Measurements from ENCODE around the gene BLTP2. TPM values are rescaled to one million over a fixed set of nuclear protein-coding genes. Genes with fewer than 3 reads are reported as not detected.
"Not testable (repeated sequence)": the region's sequence is repeated elsewhere in the genome, so short reads cannot be mapped to it uniquely, and the experiment has no call there.

The BLTP2 gene
- total RNA-seq, 3 donors from 2014 or later: 131 to 159 (median 134) TPM

- Histone ChIP-seq H3K9me3 (no peaks in the 10 kb centered on the region), H3K4me1 (ENCODE audit: low read depth) (peaks cover 15% of the 10 kb centered on the region), H3K4me3 (no peak overlapping the region), H3K36me3 (ENCODE audit: low read depth) (peaks cover 5% of the 10 kb centered on the region)
- intact Hi-C loops (cut with DNase I, micrococcal nuclease): no loop called here
- TF ChIP-seq, protein P1, sequence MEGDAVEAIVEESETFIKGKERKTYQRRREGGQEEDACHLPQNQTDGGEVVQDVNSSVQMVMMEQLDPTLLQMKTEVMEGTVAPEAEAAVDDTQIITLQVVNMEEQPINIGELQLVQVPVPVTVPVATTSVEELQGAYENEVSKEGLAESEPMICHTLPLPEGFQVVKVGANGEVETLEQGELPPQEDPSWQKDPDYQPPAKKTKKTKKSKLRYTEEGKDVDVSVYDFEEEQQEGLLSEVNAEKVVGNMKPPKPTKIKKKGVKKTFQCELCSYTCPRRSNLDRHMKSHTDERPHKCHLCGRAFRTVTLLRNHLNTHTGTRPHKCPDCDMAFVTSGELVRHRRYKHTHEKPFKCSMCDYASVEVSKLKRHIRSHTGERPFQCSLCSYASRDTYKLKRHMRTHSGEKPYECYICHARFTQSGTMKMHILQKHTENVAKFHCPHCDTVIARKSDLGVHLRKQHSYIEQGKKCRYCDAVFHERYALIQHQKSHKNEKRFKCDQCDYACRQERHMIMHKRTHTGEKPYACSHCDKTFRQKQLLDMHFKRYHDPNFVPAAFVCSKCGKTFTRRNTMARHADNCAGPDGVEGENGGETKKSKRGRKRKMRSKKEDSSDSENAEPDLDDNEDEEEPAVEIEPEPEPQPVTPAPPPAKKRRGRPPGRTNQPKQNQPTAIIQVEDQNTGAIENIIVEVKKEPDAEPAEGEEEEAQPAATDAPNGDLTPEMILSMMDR (IDR thresholded peaks at IDR 0.05): no peak
- no peak for DNase-seq
- ATAC-seq: no peak
Observed at GRCh38 chr17:28667870-28668269, 22.9 kb upstream of the BLTP2 start.

GRCh38 chr17:28665994-28666393 lies 21.0 kb upstream of the BLTP2 start:
- ATAC-seq (no peak), DNase-seq (no peak)
- TF ChIP-seq, protein P1 (IDR thresholded peaks at IDR 0.05): no peak
- intact Hi-C loops (cut with DNase I, micrococcal nuclease): no loop called here
- no peaks in the 10 kb centered on the region for H3K9me3 ChIP-seq
- no peaks in the 10 kb centered on the region for H3K36me3 ChIP-seq (ENCODE audit: low read depth)
- H3K4me3 ChIP-seq: no peak overlapping the region
- peaks cover 23% of the 10 kb centered on the region for H3K4me1 ChIP-seq (ENCODE audit: low read depth)

GRCh38 chr17:28663723-28664122 lies 18.8 kb upstream of the BLTP2 start:
- intact Hi-C loops (cut with DNase I, micrococcal nuclease): no loop called here
- H3K4me3 ChIP-seq: no peak overlapping the region

DNA sequence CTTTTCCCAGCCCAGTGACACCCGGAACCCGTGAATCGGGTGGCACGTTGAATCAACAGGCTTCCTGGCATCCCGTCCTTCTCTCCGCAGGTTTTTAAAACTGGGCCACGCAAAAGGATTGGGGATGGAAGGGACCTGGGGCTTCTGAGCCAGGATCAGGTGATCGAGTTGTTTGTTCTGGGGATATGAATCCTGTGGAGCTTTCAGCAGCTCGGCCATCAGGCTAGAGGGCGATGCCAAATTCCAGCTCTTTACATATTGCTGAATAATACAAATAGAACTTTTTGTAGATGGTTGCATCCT lies 17.5 kb upstream of the BLTP2 start:
- ATAC-seq: no peak
- Histone ChIP-seq H3K4me3 (peak overlapping the region; percentile 85), H3K4me1 (ENCODE audit: low read depth) (peaks cover 32% of the 10 kb centered on the region), H3K9me3 (no peaks in the 10 kb centered on the region), H3K36me3 (ENCODE audit: low read depth) (peaks cover 4% of the 10 kb centered on the region)
- TF ChIP-seq, protein P1 (IDR thresholded peaks at IDR 0.05): no peak
- DNase-seq: no peak
- intact Hi-C loops (cut with DNase I, micrococcal nuclease): no loop called here

More at GRCh38 chr17:28663723-28664122, 18.8 kb upstream of the BLTP2 start:
- DNase-seq (no peak), ATAC-seq (no peak)
- H3K9me3 ChIP-seq: no peaks in the 10 kb centered on the region
- H3K36me3 ChIP-seq (ENCODE audit: low read depth): peaks cover 2% of the 10 kb centered on the region
- TF ChIP-seq, protein P1 (IDR thresholded peaks at IDR 0.05): no peak
- H3K4me1 ChIP-seq (ENCODE audit: low read depth): peaks cover 32% of the 10 kb centered on the region

GRCh38 chr17:28661635-28662526 lies 16.9 kb upstream of the BLTP2 start, which contains the start of the genes SDF2 and SUPT6H:
Gene SDF2, minus strand, starts transcription at chr17:28661906. Its CDS starts 30 bp downstream, at chr17:28661876.
Gene SUPT6H, plus strand, starts transcription at chr17:28662205. Its CDS starts 11,197 bp downstream, at chr17:28673402.
- no peaks in the 10 kb centered on the region for H3K9me3 ChIP-seq
- peak; percentile 97 for ATAC-seq
- H3K4me1 ChIP-seq (ENCODE audit: low read depth): peaks cover 32% of the 10 kb centered on the region

GRCh38 chr17:28659497-28659881 lies 14.5 kb upstream of the BLTP2 start:
- H3K9me3 ChIP-seq, ATAC-seq: not testable (repeated sequence)
- H3K4me1 ChIP-seq (ENCODE audit: low read depth): peaks cover 31% of the 10 kb centered on the region

More at GRCh38 chr17:28661635-28662526, 16.9 kb upstream of the BLTP2 start, which contains the start of the genes SDF2 and SUPT6H:
- peak within 1 kb of the TSS; percentile 85 for H3K4me3 ChIP-seq
- intact Hi-C loops (cut with DNase I, micrococcal nuclease): no loop called here
- TF ChIP-seq, protein P1 (IDR thresholded peaks at IDR 0.05): no peak
- DNase-seq: peak; percentile 90 to 94 (median 91)
- H3K36me3 ChIP-seq (ENCODE audit: low read depth): peaks cover 4% of the 10 kb centered on the region

GRCh38 chr17:28658766-28659496 lies 14.0 kb upstream of the BLTP2 start:
- H3K4me1 ChIP-seq (ENCODE audit: low read depth): peaks cover 25% of the 10 kb centered on the region
- intact Hi-C loops (cut with DNase I, micrococcal nuclease); H3K36me3 ChIP-seq (ENCODE audit: low read depth); H3K9me3 ChIP-seq; ATAC-seq; H3K4me3 ChIP-seq; DNase-seq: not testable (repeated sequence)

More at GRCh38 chr17:28659497-28659881, 14.5 kb upstream of the BLTP2 start:
- intact Hi-C loops (cut with DNase I, micrococcal nuclease); H3K36me3 ChIP-seq (ENCODE audit: low read depth); H3K4me3 ChIP-seq; DNase-seq: not testable (repeated sequence)

- peaks cover 21% of the 10 kb centered on the region for H3K4me1 ChIP-seq (ENCODE audit: low read depth)
- ATAC-seq; DNase-seq; H3K36me3 ChIP-seq (ENCODE audit: low read depth); H3K4me3 ChIP-seq; intact Hi-C loops (cut with DNase I, micrococcal nuclease); H3K9me3 ChIP-seq: not testable (repeated sequence)
Observed at GRCh38 chr17:28658342-28658741, 13.4 kb upstream of the BLTP2 start.

Measured in mucosa of descending colon (tissue), 3 donors.